ENCODE data around the gene JAKMIP2.

Gene JAKMIP2

DNA sequence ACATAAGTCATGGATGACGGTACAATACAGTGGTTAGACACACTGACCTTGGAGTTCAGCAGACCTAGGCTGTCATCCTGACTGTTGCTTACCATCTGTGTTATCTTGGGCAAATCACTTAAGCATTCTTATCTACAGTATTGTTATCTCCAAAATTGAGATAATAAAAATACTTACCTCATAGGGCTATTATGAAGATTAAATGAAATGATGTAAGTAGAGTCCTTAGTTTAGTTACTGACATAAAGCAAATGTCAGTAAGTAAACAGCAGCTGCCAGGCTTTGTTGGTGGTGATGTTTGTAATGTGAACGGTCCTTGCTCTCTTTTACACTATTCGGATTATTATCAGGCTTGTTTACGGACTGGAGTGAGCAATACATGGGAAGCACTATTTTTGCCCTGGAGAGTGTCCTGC lies 165.3 kb downstream of the JAKMIP2 start (continued):
- no peak for TF ChIP-seq ZNF580 (tag by site-specific recombination; IDR thresholded peaks at IDR 0.05)
- TF ChIP-seq PBX3 (CRISPR knock-in tag; IDR thresholded peaks at IDR 0.05) = no peak
- TF ChIP-seq, protein P1, sequence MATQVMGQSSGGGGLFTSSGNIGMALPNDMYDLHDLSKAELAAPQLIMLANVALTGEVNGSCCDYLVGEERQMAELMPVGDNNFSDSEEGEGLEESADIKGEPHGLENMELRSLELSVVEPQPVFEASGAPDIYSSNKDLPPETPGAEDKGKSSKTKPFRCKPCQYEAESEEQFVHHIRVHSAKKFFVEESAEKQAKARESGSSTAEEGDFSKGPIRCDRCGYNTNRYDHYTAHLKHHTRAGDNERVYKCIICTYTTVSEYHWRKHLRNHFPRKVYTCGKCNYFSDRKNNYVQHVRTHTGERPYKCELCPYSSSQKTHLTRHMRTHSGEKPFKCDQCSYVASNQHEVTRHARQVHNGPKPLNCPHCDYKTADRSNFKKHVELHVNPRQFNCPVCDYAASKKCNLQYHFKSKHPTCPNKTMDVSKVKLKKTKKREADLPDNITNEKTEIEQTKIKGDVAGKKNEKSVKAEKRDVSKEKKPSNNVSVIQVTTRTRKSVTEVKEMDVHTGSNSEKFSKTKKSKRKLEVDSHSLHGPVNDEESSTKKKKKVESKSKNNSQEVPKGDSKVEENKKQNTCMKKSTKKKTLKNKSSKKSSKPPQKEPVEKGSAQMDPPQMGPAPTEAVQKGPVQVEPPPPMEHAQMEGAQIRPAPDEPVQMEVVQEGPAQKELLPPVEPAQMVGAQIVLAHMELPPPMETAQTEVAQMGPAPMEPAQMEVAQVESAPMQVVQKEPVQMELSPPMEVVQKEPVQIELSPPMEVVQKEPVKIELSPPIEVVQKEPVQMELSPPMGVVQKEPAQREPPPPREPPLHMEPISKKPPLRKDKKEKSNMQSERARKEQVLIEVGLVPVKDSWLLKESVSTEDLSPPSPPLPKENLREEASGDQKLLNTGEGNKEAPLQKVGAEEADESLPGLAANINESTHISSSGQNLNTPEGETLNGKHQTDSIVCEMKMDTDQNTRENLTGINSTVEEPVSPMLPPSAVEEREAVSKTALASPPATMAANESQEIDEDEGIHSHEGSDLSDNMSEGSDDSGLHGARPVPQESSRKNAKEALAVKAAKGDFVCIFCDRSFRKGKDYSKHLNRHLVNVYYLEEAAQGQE (tag by site-specific recombination; IDR thresholded peaks at IDR 0.05) = no peak
- TF ChIP-seq ZNF621 (tag by site-specific recombination; IDR thresholded peaks at IDR 0.05) = no peak
- no peak for TF ChIP-seq GLI4 (tag by site-specific recombination; IDR thresholded peaks at IDR 0.05)
- TF ChIP-seq ZNF544 (tag by site-specific recombination; IDR thresholded peaks at IDR 0.05) = no peak
- TF ChIP-seq ZNF785 (tag by site-specific recombination; IDR thresholded peaks at IDR 0.05) = no peak
- peak; percentile 75 for TF ChIP-seq FEZF1 (tag by site-specific recombination; IDR thresholded peaks at IDR 0.05)
- TF ChIP-seq YY2 (tag by site-specific recombination; IDR thresholded peaks at IDR 0.05) = no peak
- TF ChIP-seq ZNF660 (tag by site-specific recombination; IDR thresholded peaks at IDR 0.05) = no peak
- peak; percentile 60; the same call in 1 of the 2 replicates for TF ChIP-seq ZNF843 (tag by site-specific recombination; IDR thresholded peaks at IDR 0.05)
- TF ChIP-seq ZNF394 (tag by site-specific recombination; IDR thresholded peaks at IDR 0.05; ENCODE audit: borderline replicate concordance) = 0 out of 2 replicates have a peak, but pooled peaks have one; percentile 23
- TF ChIP-seq ZBTB17 (tag by site-specific recombination; IDR thresholded peaks at IDR 0.05) = no peak
- TF ChIP-seq ZFP41 (tag by site-specific recombination; IDR thresholded peaks at IDR 0.05; ENCODE audit: borderline replicate concordance) = no peak
- TF ChIP-seq ZNF366 (tag by site-specific recombination; conservative IDR thresholded peaks at IDR 0.05) = no peak
- TF ChIP-seq ZNF157 (tag by site-specific recombination; IDR thresholded peaks at IDR 0.05) = no peak
- no peak for TF ChIP-seq ZNF830 (tag by site-specific recombination; IDR thresholded peaks at IDR 0.05; ENCODE audit: low read depth)
- no peak for TF ChIP-seq ZFHX2 (tag by site-specific recombination; conservative IDR thresholded peaks at IDR 0.05)
- TF ChIP-seq ZNF48 (tag by site-specific recombination; IDR thresholded peaks at IDR 0.05) = no peak
- no peak for TF ChIP-seq TSHZ1 (tag by site-specific recombination; IDR thresholded peaks at IDR 0.05; ENCODE audit: borderline replicate concordance)
- TF ChIP-seq ZNF701 (tag by site-specific recombination; IDR thresholded peaks at IDR 0.05) = no peak
- no peak for TF ChIP-seq SP2 (tag by site-specific recombination; IDR thresholded peaks at IDR 0.05)
- TF ChIP-seq ZNF175 (tag by site-specific recombination; IDR thresholded peaks at IDR 0.05) = no peak
- TF ChIP-seq MYNN (tag by site-specific recombination; IDR thresholded peaks at IDR 0.05; ENCODE audit: borderline replicate concordance) = no peak
- no peak for TF ChIP-seq ZNF791 (tag by site-specific recombination; IDR thresholded peaks at IDR 0.05)
- TF ChIP-seq ZNF398 (tag by site-specific recombination; IDR thresholded peaks at IDR 0.05) = 0 out of 2 replicates have a peak, but pooled peaks have one; percentile 10
- no peak for TF ChIP-seq ZNF596 (tag by site-specific recombination; IDR thresholded peaks at IDR 0.05)
- TF ChIP-seq ZNF792 (tag by site-specific recombination; IDR thresholded peaks at IDR 0.05) = no peak
- no peak for TF ChIP-seq SCRT2 (tag by site-specific recombination; IDR thresholded peaks at IDR 0.05)
- no peak for TF ChIP-seq SP7 (tag by site-specific recombination; IDR thresholded peaks at IDR 0.05)
- TF ChIP-seq ZXDB (tag by site-specific recombination; IDR thresholded peaks at IDR 0.05) = peak; percentile 54
- TF ChIP-seq ZNF169 (tag by site-specific recombination; IDR thresholded peaks at IDR 0.05) = no peak
- peak; percentile 38 for TF ChIP-seq SP3 (tag by site-specific recombination; IDR thresholded peaks at IDR 0.05)
